K562 (cell line): ENCODE measurements around the gene ITGA6. TPM values are rescaled to one million over a fixed set of nuclear protein-coding genes. Genes with fewer than 3 reads are reported as not detected.

Experiments used
- CTCF ChIP-seq, 3 experiments: IDR thresholded peaks in 2 of 3; conservative IDR thresholded peaks in 1 of 3; 2 replicates each; pipeline ENCODE4 v1.5.1; 2011 to 2012; ENCODE audit warnings: low read length in 3 of 3, mild to moderate bottlenecking in 3 of 3, control low read depth in 2 of 3, improper control_type of control experiment in 1 of 3, inconsistent platforms in 1 of 3, low read depth in 1 of 3, mixed read lengths in 1 of 3, moderate library complexity in 1 of 3; ENCODE audit not compliant: insufficient read depth in 2 of 3
- GABPA ChIP-seq: fragments of 200-800 bp; sonication (Bioruptor generic); conservative IDR thresholded peaks from 2 replicates; pipeline ENCODE4 v1.6.1; 2016; ENCODE audit warnings: low read depth, missing genetic modification characterization, missing compliant biosample characterization
- IRF2 ChIP-seq: sonication (generic); formaldehyde crosslinking; IDR thresholded peaks from 2 replicates; pipeline ENCODE4 v1.8.1; 2022; ENCODE audit warnings: mild to moderate bottlenecking, missing genetic modification reagents
- L3MBTL2 ChIP-seq: fragments of 450-650 bp; IDR thresholded peaks from 2 replicates; pipeline ENCODE4 v1.6.1; 2016; ENCODE audit warnings: mild to moderate bottlenecking, moderate library complexity
- NCOA1 ChIP-seq: fragments of 450-650 bp; IDR thresholded peaks from 2 replicates; pipeline ENCODE4 v1.6.1; 2016; ENCODE audit warnings: low read depth
- NFIX ChIP-seq: fragments of 250-450 bp; sonication (Bioruptor Pico); IDR thresholded peaks from 2 replicates; pipeline ENCODE4 v1.4.0; 2020; ENCODE audit warnings: low read depth, mild to moderate bottlenecking, moderate library complexity
- RNF2 ChIP-seq: sonication (generic); IDR thresholded peaks from 2 replicates; pipeline ENCODE4 v1.6.1; 2016
- SNIP1 ChIP-seq: fragments of 450-650 bp; IDR thresholded peaks from 2 replicates; pipeline ENCODE4 v1.7.1; 2017; ENCODE audit warnings: low read depth, mild to moderate bottlenecking
- SUPT5H ChIP-seq: fragments of 450-650 bp; IDR thresholded peaks from 2 replicates; pipeline ENCODE4 v1.6.1; 2016
- ZNF124 ChIP-seq: sonication (generic); formaldehyde crosslinking; IDR thresholded peaks from 2 replicates; pipeline ENCODE4 v1.8.1; 2022; ENCODE audit warnings: missing genetic modification reagents
- ZNF3 ChIP-seq: fragments of 250-450 bp; sonication (Bioruptor Pico); IDR thresholded peaks from 2 replicates; pipeline ENCODE4 v1.5.0; 2021; ENCODE audit warnings: mild to moderate bottlenecking, moderate library complexity
- ZNF444 ChIP-seq: fragments of 250-450 bp; sonication (Bioruptor Pico); IDR thresholded peaks from 2 replicates; pipeline ENCODE4 v1.4.0; 2020; ENCODE audit warnings: mild to moderate bottlenecking, moderate library complexity
- ZNF830 ChIP-seq: fragments of 250-450 bp; sonication (Bioruptor Pico); IDR thresholded peaks from 2 replicates; pipeline ENCODE4 v1.5.0; 2021; ENCODE audit warnings: mild to moderate bottlenecking
- polyA plus RNA-seq, 8 experiments: library from polyadenylated mRNA; depleted of rRNA in 4 of 8; stranded (reverse) in 5 of 8; unstranded in 3 of 8; fragments of >200 nt; fragmentation: Nextera tagmentation in 2 of 8; fragmentation: Illumina TruSeq in 1 of 8; extraction: Ambion mirVana in 2 of 8; extraction: Trizol in 1 of 8; gene quantifications; 2 replicates each; pipeline versions ENCODE4 v1.2.1 to v1.2.3, GENCODE V29; 2011 to 2014; ENCODE audit warnings: inconsistent platforms in 1 of 8, missing spikeins in 1 of 8
- total RNA-seq, 7 experiments: library from RNA; depleted of rRNA in 6 of 7; stranded (reverse); fragments of >200 nt in 6 of 7; fragmentation: Illumina TruSeq in 2 of 7; extraction: Trizol in 2 of 7; gene quantifications; 2 replicates each; pipeline versions ENCODE4 v1.2.1 to v1.2.3, GENCODE V29; 2011 to 2021; ENCODE audit warnings: low replicate concordance in 1 of 7
- TF ChIP-seq, protein P1 (sequence below): fragments of 250-450 bp; sonication (Bioruptor Pico); IDR thresholded peaks from 2 replicates; pipeline ENCODE4 v1.5.0; 2020; ENCODE audit warnings: mild to moderate bottlenecking, borderline replicate concordance
- TF ChIP-seq, protein P2 (sequence below): fragments of 450-650 bp; IDR thresholded peaks from 2 replicates; pipeline ENCODE4 v1.6.1; 2016; ENCODE audit warnings: borderline replicate concordance

ITGA6 gene
- total and polyA plus RNA-seq, 9 of the 15 experiments (the other 6 are each of a cell fraction or from before 2014, with no cell fraction given), result 0.01 to 0.29 (median 0.05) TPM; not detected in 5

DNA sequence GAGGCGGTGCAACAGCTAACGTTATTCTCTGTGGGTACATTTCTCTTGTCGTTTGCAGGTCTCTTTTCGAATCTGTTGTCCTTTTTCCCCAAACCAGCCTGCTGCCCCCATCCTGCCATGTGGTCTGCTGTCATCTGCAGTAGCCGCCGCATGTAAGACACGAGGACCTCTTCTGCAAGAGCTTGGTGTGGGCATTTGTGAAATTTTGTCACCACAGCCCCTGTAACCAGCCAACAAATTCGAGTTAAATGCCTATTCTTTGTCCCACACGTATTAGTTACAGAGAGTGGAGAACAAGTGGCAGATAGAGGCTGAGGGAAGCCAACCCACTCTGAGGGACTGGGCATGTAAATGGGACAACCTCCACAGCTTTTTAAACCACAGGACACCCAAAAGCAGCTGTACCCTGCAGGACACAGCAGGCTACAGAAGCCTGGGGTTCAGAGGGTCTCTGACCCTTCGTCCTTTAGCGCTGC is 35.0 kb downstream of the ITGA6 start (continued):
- TF ChIP-seq NFIX (CRISPR knock-in tag) (no peak), RNF2 (no peak), IRF2 (no peak), ZNF830 (CRISPR knock-in tag) (no peak), SUPT5H (no peak), ZNF124 (CRISPR knock-in tag) (no peak), ZNF3 (CRISPR knock-in tag) (no peak), CTCF (IDR thresholded peaks at IDR 0.05 in 2 of 3, conservative IDR thresholded peaks at IDR 0.05 in 1 of 3; ENCODE audit: insufficient read depth in 2 of 3, low read depth in 1 of 3, low read length in 3 of 3) (peak in 1 of 3 experiments; percentile 11; a peak in 1 of 6 replicates), L3MBTL2 (no peak), SNIP1 (no peak), GABPA (no peak), ZNF444 (CRISPR knock-in tag) (no peak), NCOA1 (no peak)
- TF ChIP-seq, protein P1, sequence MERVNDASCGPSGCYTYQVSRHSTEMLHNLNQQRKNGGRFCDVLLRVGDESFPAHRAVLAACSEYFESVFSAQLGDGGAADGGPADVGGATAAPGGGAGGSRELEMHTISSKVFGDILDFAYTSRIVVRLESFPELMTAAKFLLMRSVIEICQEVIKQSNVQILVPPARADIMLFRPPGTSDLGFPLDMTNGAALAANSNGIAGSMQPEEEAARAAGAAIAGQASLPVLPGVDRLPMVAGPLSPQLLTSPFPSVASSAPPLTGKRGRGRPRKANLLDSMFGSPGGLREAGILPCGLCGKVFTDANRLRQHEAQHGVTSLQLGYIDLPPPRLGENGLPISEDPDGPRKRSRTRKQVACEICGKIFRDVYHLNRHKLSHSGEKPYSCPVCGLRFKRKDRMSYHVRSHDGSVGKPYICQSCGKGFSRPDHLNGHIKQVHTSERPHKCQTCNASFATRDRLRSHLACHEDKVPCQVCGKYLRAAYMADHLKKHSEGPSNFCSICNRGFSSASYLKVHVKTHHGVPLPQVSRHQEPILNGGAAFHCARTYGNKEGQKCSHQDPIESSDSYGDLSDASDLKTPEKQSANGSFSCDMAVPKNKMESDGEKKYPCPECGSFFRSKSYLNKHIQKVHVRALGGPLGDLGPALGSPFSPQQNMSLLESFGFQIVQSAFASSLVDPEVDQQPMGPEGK (CRISPR knock-in tag), result no peak
- TF ChIP-seq, protein P2, sequence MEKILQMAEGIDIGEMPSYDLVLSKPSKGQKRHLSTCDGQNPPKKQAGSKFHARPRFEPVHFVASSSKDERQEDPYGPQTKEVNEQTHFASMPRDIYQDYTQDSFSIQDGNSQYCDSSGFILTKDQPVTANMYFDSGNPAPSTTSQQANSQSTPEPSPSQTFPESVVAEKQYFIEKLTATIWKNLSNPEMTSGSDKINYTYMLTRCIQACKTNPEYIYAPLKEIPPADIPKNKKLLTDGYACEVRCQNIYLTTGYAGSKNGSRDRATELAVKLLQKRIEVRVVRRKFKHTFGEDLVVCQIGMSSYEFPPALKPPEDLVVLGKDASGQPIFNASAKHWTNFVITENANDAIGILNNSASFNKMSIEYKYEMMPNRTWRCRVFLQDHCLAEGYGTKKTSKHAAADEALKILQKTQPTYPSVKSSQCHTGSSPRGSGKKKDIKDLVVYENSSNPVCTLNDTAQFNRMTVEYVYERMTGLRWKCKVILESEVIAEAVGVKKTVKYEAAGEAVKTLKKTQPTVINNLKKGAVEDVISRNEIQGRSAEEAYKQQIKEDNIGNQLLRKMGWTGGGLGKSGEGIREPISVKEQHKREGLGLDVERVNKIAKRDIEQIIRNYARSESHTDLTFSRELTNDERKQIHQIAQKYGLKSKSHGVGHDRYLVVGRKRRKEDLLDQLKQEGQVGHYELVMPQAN, result no peak
